ENCODE data around the gene TCP11. TPM values are rescaled to one million over a fixed set of nuclear protein-coding genes. Genes with fewer than 3 reads are reported as not detected.

TCP11 gene
- total RNA-seq, 1 experiment from 2014 or later: not detected

DNA sequence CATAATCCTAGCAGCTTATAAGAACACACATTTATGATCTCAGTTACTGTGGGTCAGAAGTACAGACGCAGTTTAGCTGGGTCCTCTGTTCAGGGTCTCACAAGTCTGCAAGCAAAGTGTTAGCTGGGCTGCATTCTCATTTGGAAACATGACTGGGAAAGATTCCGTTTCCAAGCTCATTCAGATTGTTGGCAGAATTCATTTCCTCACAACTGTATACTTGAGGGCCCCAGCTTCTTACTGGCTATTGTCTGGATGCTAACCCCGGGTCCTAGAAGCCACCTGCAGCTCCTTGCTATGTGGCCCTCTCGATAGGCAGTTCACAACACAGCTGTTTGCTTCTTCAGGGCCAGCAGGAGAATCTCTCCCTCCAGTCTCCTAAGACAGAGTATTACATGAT is 13.1 kb downstream of the TCP11 start:
- Histone ChIP-seq H3K4ac (ENCODE audit: low read depth, low read length) (no peak overlapping the region), H3T11ph (ENCODE audit: low read length) (no peak overlapping the region), H2BK15ac (ENCODE audit: low read depth, low read length) (no peak overlapping the region), H2BK20ac (ENCODE audit: low read depth, low read length, poor library complexity, severe bottlenecking) (no peak overlapping the region), H3K4me1 (ENCODE audit: insufficient read depth, low read length) (no peaks in the 10 kb centered on the region), H3K56ac (ENCODE audit: insufficient read length, low read depth, low read length) (no peak overlapping the region), H4K8ac (replicated peaks; ENCODE audit: insufficient read length, low read depth, low read length) (no peak overlapping the region), H2BK120ac (ENCODE audit: low read depth, low read length, poor library complexity, severe bottlenecking) (no peak overlapping the region), H3K23ac (ENCODE audit: insufficient read length, low read depth, low read length) (no peak overlapping the region), H3K9ac (ENCODE audit: extremely low read depth, insufficient read length, low read length) (no peak overlapping the region), H3K79me2 (ENCODE audit: insufficient read depth, low read length) (no peaks in the 10 kb centered on the region), H3K79me1 (ENCODE audit: insufficient read depth, low read depth, low read length, poor library complexity, severe bottlenecking) (no peaks in the 10 kb centered on the region), H3K18ac (ENCODE audit: insufficient read length, low read depth, low read length) (no peak overlapping the region), H3K23me2 (ENCODE audit: insufficient read length, low read depth, low read length, poor library complexity, severe bottlenecking) (no peaks in the 10 kb centered on the region), H3K27ac (ENCODE audit: insufficient read length, low read depth, low read length) (no peak overlapping the region), H2AK5ac (ENCODE audit: insufficient read length, low read length) (no peak overlapping the region), H4K91ac (ENCODE audit: insufficient read length, low read depth, low read length) (no peak overlapping the region), H2BK12ac (ENCODE audit: insufficient read length, low read depth, low read length) (no peak overlapping the region), H4K5ac (ENCODE audit: insufficient read length, low read depth, low read length) (no peak overlapping the region), H3K4me2 (ENCODE audit: insufficient read depth, insufficient read length, low read length) (no peak overlapping the region), H2AFZ (ENCODE audit: low read length) (no peak overlapping the region), H2BK5ac (ENCODE audit: insufficient read length, low read length) (no peak overlapping the region), H3K27me3 (ENCODE audit: insufficient read depth, low read length) (no peaks in the 10 kb centered on the region), H3K14ac (ENCODE audit: insufficient read depth, low read length) (no peak overlapping the region), H3K9me3 (ENCODE audit: control insufficient read depth, low read depth, low read length) (no peaks in the 10 kb centered on the region), H4K20me1 (ENCODE audit: control insufficient read depth, insufficient read depth, insufficient read length) (no peaks in the 10 kb centered on the region)
- Mint-ChIP-seq H3K36me3 (ENCODE audit: insufficient read depth in 1 of 3, low read depth in 3 of 3) (no peaks in the 10 kb centered on the region), H3K27me3 (ENCODE audit: low read depth) (no peaks in the 10 kb centered on the region; the same call in 1 of the 2 replicates), H3K4me3 (no peak overlapping the region), H3K4me1 (peaks cover 0 to 3% of the 10 kb centered on the region in 2 experiments; a peak in 1 of 4 replicates), H3K9me3 (peaks cover 0 to 2% of the 10 kb centered on the region in 2 experiments; a peak in 2 of 5 replicates), H3K27ac (no peak overlapping the region)
- no peak for DNase-seq
- no CpG with 5 or more reads among the region's 4 CpGs for WGBS (ENCODE audit: extremely low coverage, insufficient read length, low lambda C conversion rate)
- TF ChIP-seq, protein P1, sequence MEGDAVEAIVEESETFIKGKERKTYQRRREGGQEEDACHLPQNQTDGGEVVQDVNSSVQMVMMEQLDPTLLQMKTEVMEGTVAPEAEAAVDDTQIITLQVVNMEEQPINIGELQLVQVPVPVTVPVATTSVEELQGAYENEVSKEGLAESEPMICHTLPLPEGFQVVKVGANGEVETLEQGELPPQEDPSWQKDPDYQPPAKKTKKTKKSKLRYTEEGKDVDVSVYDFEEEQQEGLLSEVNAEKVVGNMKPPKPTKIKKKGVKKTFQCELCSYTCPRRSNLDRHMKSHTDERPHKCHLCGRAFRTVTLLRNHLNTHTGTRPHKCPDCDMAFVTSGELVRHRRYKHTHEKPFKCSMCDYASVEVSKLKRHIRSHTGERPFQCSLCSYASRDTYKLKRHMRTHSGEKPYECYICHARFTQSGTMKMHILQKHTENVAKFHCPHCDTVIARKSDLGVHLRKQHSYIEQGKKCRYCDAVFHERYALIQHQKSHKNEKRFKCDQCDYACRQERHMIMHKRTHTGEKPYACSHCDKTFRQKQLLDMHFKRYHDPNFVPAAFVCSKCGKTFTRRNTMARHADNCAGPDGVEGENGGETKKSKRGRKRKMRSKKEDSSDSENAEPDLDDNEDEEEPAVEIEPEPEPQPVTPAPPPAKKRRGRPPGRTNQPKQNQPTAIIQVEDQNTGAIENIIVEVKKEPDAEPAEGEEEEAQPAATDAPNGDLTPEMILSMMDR (conservative IDR thresholded peaks at IDR 0.05): no peak
